Suprapubic skin (tissue), 4 donors: Measurements from ENCODE around the gene MYZAP. TPM values are rescaled to one million over a fixed set of nuclear protein-coding genes. Genes with fewer than 3 reads are reported as not detected.
A peak's percentile ranks its signal among the peaks of the same experiment; 100 is the strongest.

Source experiments
- DNase-seq, 2 donors: peaks; one replicate each; pipeline ENCODE4 v3.0.0-alpha.2; 2019; ENCODE audit warnings: low spot score in 2 of 2
- H3K27ac ChIP-seq: fragments of 200-600 bp; sonication (generic); one replicate; pipeline ENCODE4 v1.5.1; 2019
- H3K27me3 ChIP-seq: fragments of 200-600 bp; sonication (generic); one replicate; pipeline ENCODE4 v1.5.1; 2019
- H3K36me3 ChIP-seq: fragments of 200-600 bp; sonication (generic); one replicate; pipeline ENCODE4 v1.5.1; 2019
- H3K4me1 ChIP-seq: fragments of 200-600 bp; sonication (generic); one replicate; pipeline ENCODE4 v1.5.1; 2019
- H3K4me3 ChIP-seq: fragments of 200-600 bp; sonication (generic); one replicate; pipeline ENCODE4 v1.5.1; 2019; ENCODE audit warnings: mild to moderate bottlenecking
- H3K9me3 ChIP-seq: fragments of 200-600 bp; sonication (generic); one replicate; pipeline ENCODE4 v1.5.1; 2019
- EP300 ChIP-seq: sonication (generic); formaldehyde crosslinking; IDR thresholded peaks from one replicate; pipeline ENCODE4 v1.6.1; 2017; ENCODE audit warnings: antibody characterized with exemption
- POLR2A ChIP-seq, 2 donors: fragments of 450-650 bp; IDR thresholded peaks; one replicate each; pipeline ENCODE4 v1.6.1; 2017; ENCODE audit warnings: antibody characterized with exemption in 2 of 2, mild to moderate bottlenecking in 2 of 2, moderate library complexity in 2 of 2
- POLR2AphosphoS5 ChIP-seq, 3 donors: sonication (generic); formaldehyde crosslinking; IDR thresholded peaks; one replicate each; pipeline ENCODE4 v1.6.1; 2017; ENCODE audit warnings: antibody characterized with exemption in 3 of 3
- WGBS: methylation state at CpG from one replicate; pipeline ENCODE4 v1.1.5; 2018; 5-methylcytosine and 5-hydroxymethylcytosine counted together
- total RNA-seq, 4 donors: library from RNA; depleted of rRNA; stranded (reverse); fragments of >200 nt; gene quantifications; one replicate each; pipeline ENCODE4 v1.1.0, GENCODE V29; 2016
- TF ChIP-seq, protein P1 (sequence below), 2 donors: fragments of 200-600 bp in 1 of 2; fragments of 450-650 bp in 1 of 2; sonication (generic) in 1 of 2; IDR thresholded peaks; one replicate each; pipeline ENCODE4 v1.5.1; 2016 to 2019; ENCODE audit warnings: antibody characterized with exemption in 2 of 2, mild to moderate bottlenecking in 1 of 2, moderate library complexity in 1 of 2

The MYZAP gene
- total RNA-seq, 4 donors from 2014 or later: 8.6 to 14.9 (median 11.6) TPM

DNA sequence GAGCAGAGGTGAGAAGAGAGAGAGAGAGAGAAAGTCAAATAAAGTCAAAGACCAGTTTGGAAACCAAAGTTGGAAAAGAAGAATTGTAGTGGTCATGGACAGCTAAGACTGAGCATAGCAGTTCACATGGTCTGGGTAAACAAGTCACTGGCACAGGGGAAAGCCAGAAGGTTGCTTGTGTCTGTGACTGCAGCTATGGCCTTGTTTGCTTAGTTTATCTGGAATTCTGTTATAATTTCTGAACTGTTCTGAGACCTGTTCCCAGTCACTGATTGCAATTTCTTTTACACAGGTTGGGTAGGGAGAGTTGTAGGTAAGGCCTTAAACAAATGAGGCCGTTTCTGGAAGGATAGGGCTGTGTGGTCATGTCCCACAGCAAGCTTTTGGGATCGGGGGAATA, 43.4 kb upstream of the MYZAP start:
- TF ChIP-seq EP300: no peak
- TF ChIP-seq, protein P1, sequence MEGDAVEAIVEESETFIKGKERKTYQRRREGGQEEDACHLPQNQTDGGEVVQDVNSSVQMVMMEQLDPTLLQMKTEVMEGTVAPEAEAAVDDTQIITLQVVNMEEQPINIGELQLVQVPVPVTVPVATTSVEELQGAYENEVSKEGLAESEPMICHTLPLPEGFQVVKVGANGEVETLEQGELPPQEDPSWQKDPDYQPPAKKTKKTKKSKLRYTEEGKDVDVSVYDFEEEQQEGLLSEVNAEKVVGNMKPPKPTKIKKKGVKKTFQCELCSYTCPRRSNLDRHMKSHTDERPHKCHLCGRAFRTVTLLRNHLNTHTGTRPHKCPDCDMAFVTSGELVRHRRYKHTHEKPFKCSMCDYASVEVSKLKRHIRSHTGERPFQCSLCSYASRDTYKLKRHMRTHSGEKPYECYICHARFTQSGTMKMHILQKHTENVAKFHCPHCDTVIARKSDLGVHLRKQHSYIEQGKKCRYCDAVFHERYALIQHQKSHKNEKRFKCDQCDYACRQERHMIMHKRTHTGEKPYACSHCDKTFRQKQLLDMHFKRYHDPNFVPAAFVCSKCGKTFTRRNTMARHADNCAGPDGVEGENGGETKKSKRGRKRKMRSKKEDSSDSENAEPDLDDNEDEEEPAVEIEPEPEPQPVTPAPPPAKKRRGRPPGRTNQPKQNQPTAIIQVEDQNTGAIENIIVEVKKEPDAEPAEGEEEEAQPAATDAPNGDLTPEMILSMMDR (IDR thresholded peaks at IDR 0.05): no peak
- no peak for TF ChIP-seq POLR2AphosphoS5 (IDR thresholded peaks at IDR 0.05)
- no peak for TF ChIP-seq POLR2A (IDR thresholded peaks at IDR 0.05)
- Histone ChIP-seq H3K4me3 (no peak overlapping the region), H3K27me3 (no peaks in the 10 kb centered on the region), H3K36me3 (peaks cover 36% of the 10 kb centered on the region), H3K27ac (no peak overlapping the region), H3K4me1 (peaks cover 21% of the 10 kb centered on the region), H3K9me3 (no peaks in the 10 kb centered on the region)
- DNase-seq: no peak
- 86% methylated on average over 2 of the region's 2 CpGs for WGBS

DNA sequence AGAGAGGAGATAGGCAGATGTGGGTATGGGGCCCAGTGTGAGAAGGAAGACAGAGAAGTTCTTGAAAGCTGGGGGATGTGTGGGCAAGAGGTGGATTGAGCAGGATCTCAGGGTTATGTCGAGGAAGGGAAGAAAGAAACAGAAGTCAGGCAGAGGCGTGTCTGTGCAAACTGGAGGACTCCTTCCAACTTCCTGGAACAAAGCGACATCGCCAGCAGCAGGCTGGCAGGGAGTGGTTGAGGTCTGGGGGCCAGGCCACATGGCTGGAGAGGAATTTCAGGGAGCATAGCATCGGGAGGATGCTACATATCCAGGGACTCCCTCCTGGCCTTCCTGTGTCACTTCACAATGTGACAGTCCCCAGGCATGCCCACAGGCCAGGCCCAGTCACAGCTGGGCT, 42.9 kb upstream of the MYZAP start:
- Histone ChIP-seq H3K9me3 (no peaks in the 10 kb centered on the region), H3K27me3 (no peaks in the 10 kb centered on the region), H3K27ac (no peak overlapping the region), H3K4me1 (peaks cover 21% of the 10 kb centered on the region), H3K36me3 (peaks cover 36% of the 10 kb centered on the region), H3K4me3 (no peak overlapping the region)
- no peak for TF ChIP-seq POLR2A (IDR thresholded peaks at IDR 0.05)
- TF ChIP-seq, protein P1 (IDR thresholded peaks at IDR 0.05): no peak
- no peak for TF ChIP-seq EP300
- DNase-seq: no peak
- WGBS: 53% methylated on average over 5 of the region's 5 CpGs

DNA sequence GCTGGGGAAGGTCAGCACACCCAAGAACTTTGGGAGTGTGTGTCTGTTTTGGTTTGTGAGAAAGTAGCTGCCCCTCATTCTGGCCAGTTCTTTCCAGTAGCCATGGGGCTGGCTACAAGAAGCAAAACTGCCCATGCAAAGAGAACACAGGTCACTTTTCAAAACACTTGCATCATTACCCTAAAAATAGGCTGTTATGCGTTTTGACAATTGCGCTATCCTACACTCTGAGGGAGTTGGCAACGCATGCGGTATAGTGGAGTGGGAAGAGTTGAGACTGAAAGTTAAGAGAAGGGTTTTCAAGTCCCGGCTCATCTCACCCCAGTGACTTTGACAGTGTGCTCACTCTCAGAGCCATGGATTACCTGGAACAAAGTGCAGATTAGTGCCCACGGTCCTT, 41.8 kb upstream of the MYZAP start:
- TF ChIP-seq POLR2A (IDR thresholded peaks at IDR 0.05): no peak
- no peak for TF ChIP-seq EP300
- no peak for TF ChIP-seq POLR2AphosphoS5 (IDR thresholded peaks at IDR 0.05)
- TF ChIP-seq, protein P1 (IDR thresholded peaks at IDR 0.05): no peak
- no peak overlapping the region for H3K4me3 ChIP-seq
- H3K27me3 ChIP-seq: no peaks in the 10 kb centered on the region
- peaks cover 26% of the 10 kb centered on the region for H3K36me3 ChIP-seq
- H3K4me1 ChIP-seq: peaks cover 21% of the 10 kb centered on the region
- no peak for DNase-seq
- H3K27ac ChIP-seq: peak overlapping the region; percentile 8
- H3K9me3 ChIP-seq: no peaks in the 10 kb centered on the region
- 79% methylated on average over 6 of the region's 6 CpGs for WGBS

DNA sequence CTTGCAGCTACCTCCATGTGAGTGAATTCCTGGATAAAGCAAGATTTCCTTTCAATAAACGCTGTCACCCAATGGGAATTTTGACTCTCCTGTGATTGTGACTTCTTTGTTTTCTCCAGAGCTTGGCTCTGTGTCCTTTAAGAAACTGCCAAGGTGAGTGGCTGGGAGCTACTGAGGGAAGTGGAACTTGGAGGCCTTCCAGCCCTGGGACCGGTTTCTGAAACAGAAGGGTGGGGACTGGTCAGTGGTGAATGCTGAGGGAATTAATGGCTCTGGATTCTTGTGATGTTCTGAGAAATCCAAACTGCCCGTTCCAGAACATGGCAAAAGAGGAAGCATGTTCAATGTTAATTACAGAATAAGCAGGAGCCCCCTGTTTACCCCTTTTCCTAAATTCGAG, 41.1 kb upstream of the MYZAP start:
- Histone ChIP-seq H3K27me3 (no peaks in the 10 kb centered on the region), H3K4me3 (no peak overlapping the region), H3K4me1 (peaks cover 21% of the 10 kb centered on the region), H3K27ac (peak overlapping the region; percentile 60), H3K9me3 (no peaks in the 10 kb centered on the region), H3K36me3 (peaks cover 19% of the 10 kb centered on the region)
- TF ChIP-seq POLR2A (IDR thresholded peaks at IDR 0.05) (no peak), POLR2AphosphoS5 (IDR thresholded peaks at IDR 0.05) (no peak), EP300 (no peak)
- TF ChIP-seq, protein P1 (IDR thresholded peaks at IDR 0.05): no peak
- 55% methylated on average over 4 of the region's 4 CpGs for WGBS
- no peak for DNase-seq

DNA sequence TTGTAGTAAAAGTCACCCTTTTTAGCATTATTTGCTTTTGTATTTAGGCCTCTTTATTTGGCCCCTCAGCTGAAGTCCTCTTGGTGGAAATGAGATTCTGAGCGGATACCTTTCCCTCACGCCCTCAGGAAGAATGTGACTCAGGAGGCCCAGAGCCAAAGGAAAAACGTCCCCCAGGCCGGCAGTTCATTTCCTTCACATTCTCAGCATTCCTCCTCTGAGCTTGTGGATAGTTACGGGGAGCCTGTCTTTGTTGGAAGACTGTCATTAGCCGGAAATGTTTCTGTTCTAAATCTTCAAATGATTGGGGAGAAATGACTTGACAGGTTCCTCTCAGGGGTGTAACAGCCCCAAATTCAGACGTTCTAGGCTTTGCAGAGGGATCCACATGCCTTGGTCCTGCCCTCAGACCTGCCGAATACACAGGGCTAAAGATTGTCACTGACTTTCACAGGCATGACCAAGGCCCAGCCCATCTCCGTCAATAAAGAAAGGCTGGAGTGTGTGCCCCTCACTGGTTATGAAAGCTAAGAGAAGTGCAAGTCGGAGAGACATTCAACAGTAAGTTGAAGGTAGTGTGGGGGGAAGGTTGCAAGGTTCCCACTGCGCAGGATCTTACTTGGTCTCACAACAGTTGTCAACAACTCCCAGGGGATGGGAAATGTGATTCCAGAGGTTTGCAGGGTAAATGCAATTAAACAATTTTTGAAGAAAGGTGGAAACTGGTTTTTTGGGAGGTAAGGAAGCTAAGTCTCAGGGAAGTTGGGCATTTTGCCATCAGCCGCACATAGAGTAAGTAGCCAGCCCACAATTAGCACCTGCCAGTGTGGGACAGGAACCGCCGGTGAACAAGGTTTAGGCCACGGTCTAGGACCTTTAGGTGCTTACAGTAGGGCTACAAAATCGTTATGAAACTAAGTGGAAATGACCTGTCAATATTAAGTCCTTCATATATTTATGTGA, 39.7 kb upstream of the MYZAP start:
- 61% methylated on average over 16 of the region's 16 CpGs for WGBS
- H3K36me3 ChIP-seq: peaks cover 8% of the 10 kb centered on the region
- DNase-seq: no peak
- H3K4me3 ChIP-seq: no peak overlapping the region
- TF ChIP-seq EP300: no peak
- no peak for TF ChIP-seq POLR2AphosphoS5 (IDR thresholded peaks at IDR 0.05)
- TF ChIP-seq, protein P1 (IDR thresholded peaks at IDR 0.05): no peak
- no peak for TF ChIP-seq POLR2A (IDR thresholded peaks at IDR 0.05)
- H3K4me1 ChIP-seq: peaks cover 21% of the 10 kb centered on the region
- H3K9me3 ChIP-seq: no peaks in the 10 kb centered on the region
- no peaks in the 10 kb centered on the region for H3K27me3 ChIP-seq
- peak overlapping the region; percentile 51 for H3K27ac ChIP-seq
